HG02763 (cell line): ENCODE data around the gene LONRF3.

Source experiments
- ATAC-seq: cut with Tn5 transposase; IDR thresholded peaks from one replicate; pipeline ENCODE4 v1.9.1; 2021; ENCODE audit warnings: mild to moderate bottlenecking, moderate library complexity; ENCODE audit not compliant: unreplicated experiment

The LONRF3 gene

DNA sequence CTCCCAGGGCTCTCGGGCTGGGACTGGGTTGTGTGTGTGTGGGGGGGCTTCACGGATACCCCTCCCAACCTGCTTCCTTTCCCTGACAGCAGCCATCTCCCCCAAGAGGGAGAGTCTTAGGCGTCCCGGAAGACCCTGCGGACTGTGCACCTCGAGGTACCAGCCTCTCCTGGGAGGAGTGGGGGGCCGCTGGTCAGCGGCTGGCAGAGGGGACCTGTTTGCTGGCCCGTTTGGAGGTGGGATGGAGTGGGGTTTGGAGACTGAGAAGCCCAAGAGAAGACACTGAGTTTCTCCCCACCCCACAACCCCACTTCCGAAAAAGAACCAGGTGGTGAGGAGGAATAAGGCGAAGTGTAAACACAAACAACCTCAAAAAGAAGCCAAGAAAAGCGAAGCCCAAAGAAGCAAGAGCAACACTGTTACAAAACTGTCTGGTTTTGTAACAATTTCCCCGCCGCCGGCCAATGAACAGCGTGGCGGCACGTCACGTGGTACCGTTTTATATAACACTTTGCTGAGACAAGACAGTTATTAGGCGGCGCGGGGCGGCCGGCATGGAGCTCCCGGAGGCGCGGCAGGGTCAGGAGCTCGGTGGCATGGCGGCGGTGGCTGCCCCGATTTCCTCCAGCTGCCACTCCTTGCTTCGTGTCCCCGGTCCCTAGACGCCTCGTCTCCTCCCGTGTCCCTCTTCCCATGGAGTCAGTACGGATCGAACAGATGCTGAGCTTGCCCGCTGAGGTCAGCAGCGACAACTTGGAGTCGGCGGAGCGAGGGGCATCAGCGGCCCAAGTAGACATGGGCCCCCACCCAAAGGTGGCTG, at the start of gene LONRF3:
TSS of gene LONRF3 (plus strand) at position 531 of the 820 bp plus-strand sequence. CDS start at position 694, 163 bp downstream.
- ATAC-seq, result no peak

DNA sequence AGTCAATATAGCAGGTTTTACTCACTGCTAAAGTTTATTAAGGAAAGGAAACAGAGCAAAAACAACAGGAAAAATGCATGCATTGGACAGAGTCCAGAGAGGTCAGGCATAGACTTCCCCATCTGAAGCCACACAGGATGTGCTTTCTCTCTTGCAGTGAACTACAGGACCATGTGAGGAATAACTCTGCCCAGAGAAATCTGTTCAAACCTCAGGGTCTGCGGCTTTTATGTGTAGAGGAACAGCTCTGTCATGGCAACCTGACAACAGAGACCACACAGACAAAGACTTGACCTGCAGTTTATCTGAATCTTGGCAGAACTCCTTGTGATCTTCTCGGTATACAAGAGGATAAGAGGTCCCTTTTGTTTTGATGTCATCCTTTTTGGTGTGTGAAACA, 46.3 kb upstream of the LONRF3 start:
- ATAC-seq, result no peak

DNA sequence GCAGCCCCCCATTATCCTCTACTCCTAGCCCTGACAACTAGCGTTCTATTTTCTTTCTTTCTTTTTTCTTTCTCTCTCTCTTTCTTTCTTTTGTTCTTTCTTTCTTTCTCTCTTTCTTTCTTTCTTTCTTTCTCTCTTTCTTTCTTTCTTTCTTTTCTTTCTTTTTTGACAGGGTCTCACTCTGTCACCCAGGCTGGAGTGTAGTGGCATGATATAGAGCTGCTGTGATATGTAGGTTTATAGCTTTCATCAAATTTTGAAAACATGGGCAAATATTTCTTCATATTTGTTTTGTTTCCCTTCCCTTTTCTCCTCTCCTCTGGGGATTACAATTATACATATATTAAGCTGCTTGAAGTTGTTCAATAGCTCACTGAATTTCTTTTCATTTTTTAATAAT, 39.1 kb upstream of the LONRF3 start:
- ATAC-seq, result no peak

DNA sequence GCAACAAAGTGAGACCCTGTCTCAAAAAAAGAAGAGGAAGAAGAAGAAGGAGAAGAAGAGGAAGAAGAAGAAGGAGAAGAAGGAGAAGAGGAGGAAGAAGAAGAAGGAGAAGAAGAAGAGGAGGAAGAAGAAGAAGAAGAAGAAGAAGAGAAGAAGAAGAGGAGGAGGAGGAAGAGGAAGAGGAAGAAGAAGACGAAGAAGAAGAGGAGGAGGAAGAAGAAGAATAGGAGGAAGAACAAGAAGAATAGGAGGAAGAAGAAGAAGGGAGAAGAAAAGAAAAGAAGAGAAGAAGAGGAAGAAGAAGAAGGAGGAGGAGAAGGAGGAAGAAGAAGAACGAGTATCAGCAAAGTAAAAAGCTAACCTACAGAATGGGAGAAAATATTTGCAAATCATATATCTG, 33.3 kb upstream of the LONRF3 start:
- ATAC-seq, result no peak

DNA sequence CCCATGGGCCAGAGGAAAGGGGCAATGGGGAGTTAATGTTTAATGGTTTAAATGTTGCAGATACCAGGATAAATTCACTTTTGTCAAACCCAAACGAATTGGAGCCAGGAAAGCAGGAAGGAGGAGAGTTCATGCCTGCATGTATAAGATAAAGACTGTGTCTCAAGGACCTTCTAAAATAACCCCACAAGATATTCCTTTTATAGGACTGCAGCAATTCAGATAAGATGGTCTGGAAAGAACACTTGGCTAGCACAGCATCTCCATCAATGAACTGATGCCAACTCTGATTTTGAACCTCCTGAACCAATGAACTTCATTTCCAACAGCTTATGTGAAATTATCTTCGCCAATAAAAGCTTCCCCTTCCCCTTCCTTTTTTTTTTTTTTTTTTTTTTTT, 31.3 kb upstream of the LONRF3 start:
- ATAC-seq, result no peak

DNA sequence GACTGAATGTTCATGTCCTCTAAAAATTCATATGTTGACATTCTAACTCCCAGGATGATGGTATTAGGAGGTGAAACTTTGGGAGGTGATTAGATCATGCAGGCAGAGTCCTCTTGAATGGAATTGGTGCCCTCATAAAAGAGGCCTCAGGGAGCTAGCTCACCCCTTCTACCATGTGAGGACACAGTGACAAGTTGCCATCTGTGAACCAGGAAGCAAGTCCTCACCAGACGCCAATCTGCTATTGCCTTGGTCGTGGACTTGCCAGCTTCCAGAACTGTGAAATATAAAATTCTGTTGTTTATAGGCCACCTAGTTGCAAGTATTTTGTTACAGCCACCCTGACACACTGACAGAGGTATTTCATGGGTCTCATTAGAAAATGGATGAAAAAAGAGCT, 28.5 kb upstream of the LONRF3 start:
- no peak for ATAC-seq

DNA sequence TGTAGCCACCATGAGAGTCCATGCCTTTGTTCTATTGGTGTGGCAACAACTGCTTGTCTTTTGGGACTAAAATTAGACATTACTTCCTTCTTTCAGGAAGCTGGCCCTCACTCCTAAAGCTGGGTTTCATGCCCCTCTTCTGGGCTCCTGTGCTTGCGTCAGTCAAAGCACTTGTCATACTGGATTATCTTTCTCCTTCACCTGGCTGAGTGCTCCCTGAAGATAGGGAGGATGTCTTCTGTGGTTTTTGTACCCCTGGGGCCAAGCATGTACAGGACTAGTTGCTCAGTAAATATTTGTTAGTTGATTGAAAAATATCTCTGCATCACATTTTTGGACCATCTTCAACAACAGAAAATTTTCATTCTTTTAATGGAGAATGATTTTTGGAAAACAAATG, 26.1 kb upstream of the LONRF3 start:
- ATAC-seq, result no peak

DNA sequence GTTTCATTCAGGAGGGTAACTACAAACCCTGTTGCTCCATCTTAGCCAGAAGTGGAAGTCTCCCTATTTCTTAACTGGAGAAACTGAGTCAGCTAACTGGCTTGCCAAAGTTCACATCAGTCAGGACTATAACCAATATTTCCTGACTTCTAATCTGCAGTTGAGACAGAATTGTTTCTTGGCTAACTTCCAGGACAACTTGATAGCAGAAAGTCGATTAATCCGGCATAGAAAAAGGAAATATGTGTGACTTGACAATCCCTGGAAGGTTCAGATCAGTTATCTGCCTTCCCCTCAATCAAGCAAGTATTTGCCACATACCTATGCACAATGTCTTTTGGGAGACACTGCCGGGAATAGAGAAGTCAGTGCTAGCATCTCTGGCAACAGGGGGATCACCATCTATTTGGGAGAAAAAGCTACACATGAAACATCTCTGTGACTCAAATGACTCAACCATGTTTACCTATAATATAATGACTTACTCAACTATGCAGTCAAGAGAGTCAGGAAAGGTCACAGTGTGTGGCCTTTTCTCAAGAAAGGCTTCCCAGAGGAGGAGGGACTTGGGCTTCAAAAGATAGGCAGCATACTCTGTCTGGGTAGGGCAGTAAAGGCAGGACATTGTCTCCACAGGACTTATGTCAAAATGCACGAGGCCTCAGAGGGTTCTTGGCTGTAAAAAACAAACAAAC, 12.4 kb upstream of the LONRF3 start:
- no peak for ATAC-seq

DNA sequence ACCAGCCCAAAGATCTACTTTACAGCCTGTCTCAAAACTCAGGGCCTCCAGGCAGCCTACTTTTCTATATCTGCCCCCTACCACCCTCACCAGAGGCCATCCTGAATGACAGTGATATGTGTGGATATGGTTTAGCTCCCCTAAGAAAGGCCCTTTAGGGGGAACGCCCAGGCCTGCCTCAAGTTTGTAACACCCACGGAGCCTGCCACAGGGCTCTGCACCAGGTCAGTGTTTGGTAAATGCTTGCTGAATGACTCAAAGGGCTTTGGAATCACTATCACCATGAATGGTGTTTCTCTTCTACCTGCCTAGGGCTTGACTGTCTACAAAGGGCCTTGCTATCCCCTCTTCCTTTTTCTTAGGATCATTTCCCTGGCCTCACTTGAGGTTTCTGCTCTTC, 11.3 kb upstream of the LONRF3 start:
- ATAC-seq, result no peak

DNA sequence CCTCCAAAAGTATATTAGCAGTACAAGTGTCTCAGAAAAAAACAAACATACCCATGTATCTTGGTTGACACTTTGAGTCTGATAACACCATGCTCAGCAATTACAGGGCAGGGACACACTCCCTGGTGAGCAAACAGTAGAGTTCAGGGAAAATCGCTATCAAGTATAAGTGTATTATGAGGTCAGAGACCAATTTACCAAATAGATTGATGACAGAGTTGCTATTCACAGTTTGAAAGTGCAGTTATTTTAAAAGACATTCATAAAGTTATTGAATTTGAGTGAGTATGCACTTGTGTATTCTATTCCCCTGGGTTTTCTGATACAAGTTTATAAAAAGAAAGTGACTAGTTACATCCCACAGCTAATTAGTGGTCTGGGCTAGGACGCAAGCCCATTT, 10.2 kb upstream of the LONRF3 start:
- ATAC-seq, result no peak

DNA sequence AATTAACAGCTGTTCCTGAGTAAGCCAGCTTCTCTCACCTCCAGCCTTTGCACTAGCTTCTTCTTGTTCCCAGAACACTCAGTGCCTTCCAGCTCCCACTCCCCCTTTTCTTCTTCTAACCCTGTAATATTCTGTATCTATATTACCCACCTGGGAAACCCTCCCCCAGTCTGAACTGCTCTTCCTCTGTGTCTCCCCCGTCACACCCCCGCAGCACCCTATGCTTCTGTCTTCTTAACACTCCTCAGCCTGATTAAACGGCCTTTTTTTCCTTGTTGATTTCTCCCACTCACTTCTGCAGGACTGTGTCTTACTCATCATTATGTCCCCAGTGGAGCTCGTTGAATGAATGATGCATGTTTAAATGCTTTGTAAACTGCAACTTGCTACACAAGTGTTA, 9.0 kb upstream of the LONRF3 start:
- ATAC-seq, result no peak

DNA sequence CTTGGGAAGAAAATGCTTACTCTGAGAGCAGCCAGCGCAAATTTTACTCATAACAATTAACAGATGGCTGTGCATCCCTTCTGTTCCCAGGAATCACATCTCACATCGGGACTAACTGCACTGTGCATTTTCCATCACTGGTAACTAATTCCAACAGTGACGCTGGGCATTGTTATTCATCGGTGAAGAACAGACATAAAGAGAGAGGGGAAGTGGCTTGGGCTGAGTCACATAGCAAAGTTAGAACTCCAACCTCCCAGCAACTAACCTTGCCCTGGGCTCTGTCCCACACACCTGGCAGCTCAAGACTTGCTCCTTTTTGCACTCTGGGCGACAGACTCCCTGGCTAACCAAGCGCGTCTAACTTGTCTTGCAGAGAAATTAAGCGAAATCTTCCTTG, 6.4 kb upstream of the LONRF3 start:
- no peak for ATAC-seq

DNA sequence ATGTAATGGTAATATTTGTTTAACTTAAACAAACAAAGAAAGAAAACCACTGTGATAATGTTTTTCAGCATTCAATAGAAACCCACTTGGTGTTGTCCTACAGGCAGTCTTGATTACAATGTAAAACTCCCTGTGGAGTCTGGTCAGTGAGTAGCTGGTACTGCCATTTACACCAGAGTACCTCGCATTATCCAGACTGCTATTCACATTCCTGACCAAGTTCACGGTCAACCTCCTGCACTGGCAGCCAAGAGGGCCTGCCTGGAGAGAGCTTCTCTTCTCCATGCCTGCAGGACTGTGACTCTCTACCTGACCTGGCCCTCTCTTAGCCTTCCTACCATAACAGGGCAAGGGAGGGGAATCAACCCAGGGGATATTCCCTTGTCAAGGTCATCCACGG, 2.9 kb upstream of the LONRF3 start:
- ATAC-seq, result no peak

DNA sequence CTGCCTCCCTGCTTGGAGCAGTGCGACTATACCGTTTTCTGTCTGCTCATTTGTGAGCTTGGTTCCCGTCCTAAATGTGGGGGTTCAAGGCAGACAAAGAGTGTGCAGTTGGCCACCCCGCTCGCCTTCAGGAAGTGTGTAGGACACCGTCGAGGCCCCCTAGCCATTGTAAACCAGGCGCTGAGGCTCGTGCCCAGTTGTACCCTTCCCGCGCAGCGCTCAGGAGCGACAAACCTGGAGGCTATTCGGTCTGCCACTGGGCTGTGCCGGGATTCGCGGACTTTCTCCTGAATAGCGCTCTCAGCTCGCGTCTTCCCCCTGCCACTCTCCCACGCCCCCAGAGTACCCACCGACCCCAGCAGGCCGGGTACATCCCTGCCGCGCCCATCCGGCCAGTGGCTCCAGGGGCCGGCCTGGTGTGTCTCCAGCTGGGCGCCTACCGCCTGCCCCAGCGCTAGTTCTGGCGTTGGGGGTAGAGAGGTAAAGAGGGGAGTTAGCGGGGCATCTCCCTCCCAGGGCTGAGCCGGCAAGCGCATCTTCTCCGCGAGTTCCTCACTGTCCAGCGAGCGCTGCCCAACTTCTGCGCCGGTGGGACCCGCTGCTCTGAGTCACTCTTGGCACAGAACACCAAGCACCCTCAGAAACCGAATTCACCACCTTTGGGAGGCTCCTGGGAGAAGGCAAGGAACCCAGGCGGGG, 880 bp upstream of the LONRF3 start:
- no peak for ATAC-seq

DNA sequence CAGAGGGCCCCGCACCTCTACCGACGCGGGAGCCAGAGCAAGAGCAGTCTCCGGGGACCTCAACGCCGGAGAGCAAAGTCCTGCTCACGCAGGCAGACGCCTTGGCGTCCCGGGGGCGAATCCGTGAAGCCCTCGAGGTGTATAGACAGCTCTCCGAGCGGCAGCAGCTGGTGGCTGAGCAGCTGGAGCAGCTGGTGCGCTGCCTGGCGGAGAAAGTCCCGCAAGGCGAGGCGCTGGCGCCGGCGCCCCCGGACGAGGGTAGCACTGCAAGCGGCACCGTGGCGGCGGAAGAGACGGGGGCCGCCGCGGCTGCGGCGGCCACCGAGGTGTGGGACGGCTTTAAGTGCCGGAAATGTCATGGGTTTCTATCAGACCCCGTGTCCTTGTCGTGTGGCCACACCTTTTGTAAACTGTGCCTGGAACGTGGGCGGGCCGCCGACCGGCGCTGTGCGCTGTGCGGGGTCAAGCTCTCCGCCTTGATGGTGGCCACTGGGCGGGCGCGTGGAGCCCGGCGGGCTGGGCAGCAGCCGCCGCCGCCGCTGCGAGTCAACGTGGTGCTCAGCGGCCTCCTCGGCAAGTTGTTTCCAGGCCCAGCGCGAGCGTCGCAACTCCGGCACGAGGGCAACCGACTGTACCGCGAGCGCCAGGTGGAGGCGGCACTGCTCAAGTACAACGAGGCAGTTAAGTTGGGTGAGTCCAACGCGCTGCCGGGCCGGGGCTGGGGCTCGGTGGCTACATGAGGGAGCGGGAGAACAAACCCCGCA, 672 bp downstream of the LONRF3 start:
- ATAC-seq, result no peak

DNA sequence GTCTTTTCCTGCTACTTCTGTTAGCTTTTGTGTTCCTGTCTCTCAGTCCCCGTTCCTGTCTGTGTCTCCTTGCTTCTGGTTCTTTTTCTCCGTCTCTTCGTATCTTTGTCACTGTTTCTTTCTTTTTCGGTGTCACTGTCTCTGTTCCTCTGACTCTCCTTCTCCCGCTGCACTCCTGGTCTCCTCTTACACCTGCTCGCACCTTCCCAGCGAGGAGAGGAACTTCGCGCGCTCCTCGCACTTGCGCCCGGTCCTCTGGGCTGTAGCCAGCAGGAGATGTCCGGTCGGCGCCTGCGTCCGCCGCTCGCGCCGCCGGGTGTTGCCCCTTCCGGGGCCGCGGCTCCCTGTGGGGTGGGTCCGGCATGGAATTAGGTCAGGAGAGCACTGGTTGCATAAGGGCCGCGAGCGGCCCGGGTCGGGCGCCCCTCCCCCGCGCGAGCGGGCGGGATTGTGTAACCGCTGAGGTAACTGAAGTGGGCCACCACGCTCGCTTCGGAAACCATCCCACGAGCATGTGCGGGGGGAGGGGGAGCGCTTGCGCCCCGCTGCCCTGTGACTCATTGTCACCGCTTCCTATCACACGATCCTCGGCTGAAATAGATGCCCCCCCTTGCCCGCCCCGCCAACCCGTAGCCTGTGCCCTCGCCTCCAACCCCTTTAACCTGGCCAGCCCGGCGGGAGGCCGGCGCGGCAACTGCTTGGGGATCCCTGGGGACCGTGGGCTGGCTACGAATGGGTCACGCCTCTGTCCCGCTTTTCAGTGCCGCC, 1.6 kb downstream of the LONRF3 start:
- no peak for ATAC-seq

DNA sequence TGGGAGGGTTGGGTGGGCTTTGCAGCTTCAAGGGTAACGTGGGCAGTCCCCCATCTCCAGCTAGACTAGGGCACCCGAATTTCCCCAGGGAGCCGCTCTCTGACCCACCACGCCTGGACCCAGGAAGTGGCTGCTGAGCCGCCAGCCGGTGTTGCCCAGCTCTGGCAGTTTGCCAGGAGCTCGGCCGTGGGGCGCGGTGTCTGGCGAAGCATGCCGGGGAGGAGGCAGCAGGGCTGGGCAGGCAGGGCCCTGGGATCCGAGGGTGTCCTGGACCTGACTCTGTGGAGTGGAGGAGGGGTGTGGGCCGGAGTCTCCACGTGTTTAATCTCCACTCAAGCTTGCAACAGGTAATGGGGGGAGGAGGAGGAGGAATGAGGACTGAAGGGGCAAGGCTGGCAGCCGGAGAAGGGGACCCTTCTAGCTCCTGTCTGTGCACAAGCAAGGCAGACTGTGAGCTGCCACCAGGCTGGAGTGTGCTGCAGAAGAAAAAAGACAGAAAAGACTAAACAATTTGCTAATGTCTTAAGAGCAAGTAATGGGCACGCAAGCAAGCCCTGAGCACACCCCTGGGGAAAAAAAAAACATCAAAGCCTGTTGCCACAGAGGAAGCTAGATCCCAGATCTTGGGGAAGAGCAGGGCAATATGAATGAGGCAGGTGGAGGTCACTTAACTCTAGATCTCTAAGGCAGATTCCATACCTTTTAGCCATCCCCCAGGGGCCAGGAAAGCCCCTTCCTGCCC, 2.4 kb downstream of the LONRF3 start:
- no peak for ATAC-seq

DNA sequence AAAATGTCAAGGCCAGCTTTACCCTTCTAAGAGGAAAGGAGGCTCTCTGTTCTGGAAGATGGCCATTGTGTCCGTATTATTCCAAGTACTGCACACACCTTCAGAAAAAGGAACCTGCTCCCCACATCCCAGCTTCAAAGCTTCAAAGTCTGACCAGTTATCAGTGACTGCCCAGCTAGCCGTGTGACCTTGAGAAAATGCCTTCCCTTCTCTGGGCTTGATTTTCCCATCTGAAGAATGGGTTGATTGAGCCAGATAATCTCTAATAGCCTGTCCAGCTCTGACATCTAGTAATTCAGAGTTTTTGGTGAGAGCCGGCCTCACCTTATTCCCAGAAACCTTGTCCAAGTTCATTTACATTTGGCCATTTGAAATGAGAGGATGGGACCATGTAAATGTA, 3.0 kb downstream of the LONRF3 start:
- ATAC-seq, result no peak

DNA sequence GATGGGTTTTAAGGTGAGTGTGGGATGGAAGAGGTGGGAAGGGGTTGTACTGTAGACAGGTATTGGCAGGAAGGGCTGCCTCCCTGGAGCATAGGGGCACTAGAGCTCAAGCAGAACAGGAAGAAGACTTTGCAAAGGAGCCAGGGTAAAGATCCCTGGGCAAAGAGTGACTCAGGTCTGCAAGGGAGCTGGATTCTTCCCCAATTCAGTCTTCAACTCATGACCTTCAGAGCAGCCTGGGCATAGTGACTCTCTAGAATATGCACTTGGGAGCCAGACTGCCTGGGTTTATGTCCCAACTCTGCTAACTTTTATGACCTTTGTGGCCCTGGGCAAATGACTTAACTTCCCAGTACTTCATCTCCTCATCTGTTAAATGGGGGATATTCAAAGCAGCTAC, 4.0 kb downstream of the LONRF3 start:
- ATAC-seq, result no peak

DNA sequence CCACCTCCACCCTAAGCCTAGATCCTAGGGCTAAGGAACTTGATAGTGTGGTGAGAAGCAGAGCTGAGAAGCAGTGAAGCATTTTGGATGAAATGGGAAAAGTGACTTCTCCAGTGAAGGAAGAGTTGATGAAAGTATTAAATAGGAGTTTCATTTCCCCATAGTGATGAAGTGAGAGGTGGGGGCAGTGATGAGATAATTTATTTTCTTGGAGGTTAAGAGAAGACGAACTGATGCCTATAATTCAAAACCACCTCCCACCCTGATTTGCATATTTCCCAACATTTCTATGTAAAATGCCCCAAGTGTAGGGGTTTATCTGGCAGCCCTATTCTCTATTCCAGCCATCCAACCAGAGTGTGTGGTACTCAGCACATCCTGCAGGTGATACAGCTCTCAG, 6.3 kb downstream of the LONRF3 start:
- ATAC-seq, result no peak
